ENCODE results near the gene RNF4.

The RNF4 gene

DNA sequence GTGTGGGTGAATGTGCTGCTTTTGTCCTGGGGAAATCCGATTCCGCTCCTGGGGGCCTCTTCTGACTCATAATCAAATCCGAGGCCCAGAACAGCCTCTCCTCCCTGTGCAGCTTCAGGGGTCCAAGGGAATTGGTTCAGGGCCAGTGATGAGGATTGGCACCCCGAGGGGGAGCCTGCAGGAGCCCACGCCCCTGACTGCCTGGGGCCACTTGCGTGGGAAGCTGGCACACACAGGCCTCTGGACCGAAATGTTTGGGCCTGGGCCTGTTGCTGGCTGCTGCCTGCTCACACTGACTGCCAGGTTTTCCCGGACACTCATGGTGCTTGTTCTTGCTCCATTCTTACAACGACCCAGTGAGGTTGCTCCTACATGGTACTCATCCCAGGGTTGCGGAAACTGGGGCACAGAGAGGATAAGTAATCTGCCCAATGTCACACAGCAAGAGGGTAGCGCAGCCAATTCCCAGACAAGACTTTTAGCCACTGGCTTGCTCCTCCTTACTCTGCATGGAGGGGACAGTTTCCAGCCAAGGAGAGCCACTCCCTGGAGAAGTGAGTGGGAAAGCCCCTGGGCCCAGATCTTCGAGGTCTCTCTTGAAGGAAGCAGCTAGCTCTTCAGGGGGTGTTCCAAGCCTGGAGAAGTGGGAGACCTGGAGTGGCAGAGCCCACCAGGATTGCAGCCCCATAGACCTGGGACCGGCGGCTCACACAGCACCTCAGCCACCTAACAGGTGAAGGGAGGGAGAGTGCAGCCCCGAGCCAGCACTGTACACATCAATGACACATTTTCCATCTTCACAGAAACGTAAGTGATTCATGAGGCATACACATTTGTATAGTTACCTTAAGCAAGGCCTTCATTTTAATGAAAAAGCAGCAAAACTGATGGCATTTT lies 29.8 kb upstream of the RNF4 start:
- DNase-seq: no peak

DNA sequence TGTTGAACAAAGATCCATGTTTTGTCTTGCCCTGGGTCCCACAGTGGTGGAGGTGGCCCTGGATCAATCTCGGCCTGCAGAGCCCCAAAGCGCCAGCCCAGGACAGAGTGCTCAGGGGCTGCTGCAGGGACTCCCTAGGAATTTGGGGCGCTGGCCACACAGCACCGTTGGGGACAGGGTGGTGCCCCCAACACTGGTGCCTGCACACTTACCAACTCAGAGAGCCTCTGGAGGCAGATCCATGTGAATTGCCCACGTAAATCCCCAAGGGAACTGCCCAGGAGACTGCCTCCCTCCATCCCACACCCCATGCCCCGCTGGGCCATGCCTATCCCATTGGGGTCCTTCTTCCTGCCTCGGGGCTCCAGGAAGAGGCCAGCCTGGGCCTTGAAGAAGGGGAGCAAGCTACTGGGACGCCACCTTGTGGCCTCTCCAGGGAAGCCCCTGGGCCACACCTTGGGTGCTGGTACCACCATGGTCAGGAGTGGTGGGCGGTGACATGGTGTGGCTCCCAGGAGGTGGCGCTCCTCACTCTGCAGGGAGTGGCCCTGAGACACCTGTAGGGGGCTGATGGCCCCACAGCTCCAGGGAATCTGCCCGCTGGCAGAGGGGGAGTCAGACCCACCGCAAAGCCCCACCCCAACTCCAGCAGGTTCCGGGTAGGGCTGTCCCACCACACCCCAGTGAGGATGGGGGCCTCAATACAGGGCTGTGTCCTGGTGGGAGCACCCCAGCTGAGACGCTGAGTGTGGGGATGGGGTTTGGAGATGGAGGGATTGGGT lies 27.3 kb upstream of the RNF4 start:
- no peak for DNase-seq

DNA sequence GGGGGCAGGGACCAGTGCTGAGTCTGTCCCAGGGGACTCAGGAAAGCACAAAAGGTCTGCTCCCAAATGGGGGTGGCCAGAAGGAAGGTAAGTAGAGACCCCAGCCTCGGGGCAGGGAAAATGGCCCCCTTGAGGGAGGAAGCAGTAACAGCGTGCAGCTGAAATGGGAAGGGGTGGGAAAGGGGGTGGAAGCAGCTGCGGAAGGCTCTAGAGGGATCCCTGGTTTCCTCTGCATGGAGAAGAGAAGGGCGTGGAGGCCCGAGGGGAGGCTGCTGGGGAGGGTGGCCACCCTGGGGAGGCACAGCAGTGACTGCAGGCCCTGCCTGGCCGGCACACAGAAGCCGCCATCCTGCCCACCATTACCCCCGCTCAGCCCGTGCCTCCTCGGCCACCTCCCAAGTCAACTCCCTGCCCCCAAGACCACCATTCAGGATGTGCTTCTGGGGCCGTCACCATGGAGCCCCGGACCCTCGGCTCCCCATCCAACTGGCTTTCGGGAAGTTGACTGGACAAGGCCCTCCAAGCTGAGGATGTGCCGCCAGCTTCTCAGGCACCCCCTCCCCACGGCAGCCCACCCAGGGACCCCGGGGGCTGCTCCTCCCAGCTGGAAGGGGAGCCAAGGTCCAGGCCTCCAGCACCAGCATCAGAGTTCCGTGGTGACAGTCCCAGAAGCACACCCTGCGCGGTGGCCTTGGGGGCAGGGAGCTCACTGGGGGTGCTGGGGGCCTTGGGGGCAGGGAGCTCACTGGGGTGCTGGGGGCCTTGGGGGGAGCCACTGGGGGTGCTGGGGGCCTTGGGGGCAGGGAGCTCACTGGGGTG lies 26.5 kb upstream of the RNF4 start:
- DNase-seq: no peak

DNA sequence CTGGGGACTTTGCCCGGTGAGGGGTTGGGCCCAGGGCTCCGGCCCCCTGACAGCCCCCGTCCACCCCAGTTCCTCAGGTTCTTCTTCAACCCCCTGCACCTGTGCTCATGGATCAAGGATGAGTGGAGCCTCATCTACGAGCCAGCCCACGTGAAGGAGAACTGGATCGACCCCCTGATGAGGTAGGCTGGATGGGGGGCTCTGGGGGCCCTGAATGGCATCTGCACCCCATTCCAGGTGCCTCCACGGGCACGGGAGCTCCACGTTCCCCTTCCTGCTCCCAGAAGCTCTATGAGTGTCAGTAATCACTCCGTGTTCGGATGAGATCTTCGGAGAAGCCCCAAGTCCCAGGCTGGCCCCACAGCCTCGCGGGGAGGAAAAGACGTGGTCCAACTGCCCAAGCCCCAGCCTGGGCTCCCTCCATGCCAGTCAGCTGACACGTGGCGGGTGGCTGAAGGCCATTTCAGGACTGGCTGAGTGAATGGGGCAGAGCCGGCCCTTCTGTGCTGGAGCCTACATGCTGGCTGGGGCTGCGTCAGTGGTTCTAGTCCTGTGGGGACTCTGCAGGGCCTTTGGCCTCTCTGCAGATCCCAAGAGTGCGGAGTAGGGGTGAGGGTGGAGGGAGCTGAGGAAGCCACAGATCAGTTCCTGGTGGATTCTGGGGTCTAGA lies 25.7 kb upstream of the RNF4 start:
- DNase-seq: no peak

DNA sequence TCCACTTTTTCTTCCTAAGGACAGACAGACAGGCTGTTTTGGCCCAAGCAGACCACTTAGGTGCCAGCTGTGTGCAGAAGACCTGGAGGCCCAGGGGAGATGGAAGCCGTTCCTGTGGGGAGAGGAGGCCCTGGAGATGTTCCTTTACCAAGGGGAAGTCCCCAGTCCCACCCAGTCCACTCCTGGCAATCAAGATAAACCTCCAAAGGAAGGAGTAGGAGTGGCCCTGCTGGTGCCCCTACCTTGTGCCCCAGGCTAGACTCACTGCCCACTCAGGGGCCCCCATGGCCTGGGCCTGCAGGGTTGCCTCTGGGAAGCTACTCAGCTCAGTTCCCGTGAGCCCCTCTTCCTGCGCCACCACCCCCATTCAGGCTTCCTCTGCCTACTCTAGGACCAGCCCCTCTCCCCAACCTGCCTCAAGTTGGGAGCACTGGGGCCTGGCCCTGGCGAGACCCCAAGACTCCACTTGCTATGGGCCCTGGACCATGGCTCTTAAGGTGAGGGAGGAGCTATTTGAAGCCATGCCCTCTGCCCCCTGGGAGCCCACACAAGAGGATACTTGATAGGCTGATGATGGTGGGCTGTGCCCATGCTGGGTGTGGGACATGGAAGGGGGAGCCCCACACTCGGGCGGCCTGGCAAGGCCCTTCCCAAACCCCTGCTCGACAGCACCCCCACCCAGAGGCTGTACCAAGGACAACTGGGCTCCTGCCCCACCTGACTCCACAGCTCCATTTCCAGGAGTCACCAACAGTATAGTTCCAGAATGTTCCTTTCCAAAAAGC lies 24.8 kb upstream of the RNF4 start:
- no peak for DNase-seq

DNA sequence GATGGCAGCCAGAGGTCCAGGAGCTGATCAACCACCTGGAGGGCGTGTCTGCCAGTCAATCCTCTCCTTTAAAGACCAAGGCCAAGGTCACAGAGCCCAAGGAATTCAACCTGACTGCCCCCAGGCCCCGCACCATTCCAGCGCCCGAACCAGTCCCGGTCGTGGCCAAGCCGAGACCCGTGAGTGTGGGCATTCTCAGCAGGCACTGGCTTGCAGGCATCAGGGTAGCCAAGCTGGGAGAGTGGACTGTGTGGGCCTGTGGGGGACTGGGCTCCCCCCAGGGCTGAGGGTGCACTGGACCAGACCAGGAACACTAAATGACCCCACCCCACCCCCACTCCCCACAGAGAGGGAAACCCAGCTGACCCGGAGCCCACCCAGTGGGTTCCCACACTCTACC lies 23.8 kb upstream of the RNF4 start:
- no peak for DNase-seq

DNA sequence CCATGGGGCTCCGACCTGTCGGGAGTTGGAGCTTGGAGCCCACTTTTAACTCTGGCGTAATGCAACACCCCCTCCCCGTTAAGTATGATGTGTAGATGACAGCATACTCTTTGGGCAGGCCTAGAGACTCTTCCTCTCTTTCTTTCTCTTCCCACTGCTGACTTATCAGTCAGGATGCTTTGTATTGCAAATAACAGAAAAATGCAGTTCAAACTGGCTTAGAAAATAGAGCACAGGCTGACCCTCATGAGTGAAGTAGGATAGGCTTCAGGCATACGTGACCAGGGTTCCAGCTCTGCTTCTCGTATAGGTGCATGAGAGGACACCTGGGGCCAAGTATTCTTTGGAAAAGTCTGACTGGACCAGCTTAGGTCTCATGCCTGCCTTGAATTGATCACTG lies 23.3 kb upstream of the RNF4 start:
- DNase-seq: no peak

DNA sequence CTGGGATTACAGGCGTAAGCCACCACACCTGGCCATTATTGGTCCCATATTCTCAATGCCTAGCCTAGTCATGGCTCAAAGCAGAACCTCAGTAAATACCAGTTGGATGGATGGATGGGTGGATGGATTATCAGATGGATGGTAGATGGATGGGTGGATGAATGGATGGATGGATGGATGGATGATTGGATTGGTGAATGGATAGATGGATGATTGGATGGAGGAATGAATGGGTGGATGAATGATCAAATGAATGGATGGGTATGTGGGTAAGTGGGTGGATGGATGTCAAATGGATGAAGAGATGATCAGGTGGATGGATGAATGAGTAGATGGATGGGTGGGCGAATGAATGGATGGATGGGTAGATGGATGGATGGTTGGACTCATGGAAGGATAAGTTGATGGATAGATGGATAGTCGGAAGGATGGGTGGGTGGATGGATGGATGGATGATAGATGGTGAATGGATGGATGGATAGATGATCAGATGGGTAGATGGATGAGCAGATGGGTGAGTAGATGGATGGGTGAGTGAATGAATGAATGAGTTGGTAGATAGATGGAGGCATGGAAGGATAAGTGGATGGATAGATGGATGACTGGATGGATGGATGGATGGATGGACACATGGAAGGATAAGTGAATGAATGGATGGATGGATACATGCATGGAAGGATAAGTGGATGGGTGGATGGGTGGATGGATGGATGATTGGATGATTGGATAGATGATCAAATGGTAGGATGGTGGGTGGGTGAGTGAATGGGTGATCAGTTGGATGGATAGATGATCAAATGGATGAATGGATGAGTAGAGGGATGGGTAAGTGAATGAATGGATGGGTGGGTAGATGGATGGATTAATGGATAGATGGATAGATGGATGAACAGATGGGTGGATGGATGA lies 22.0 kb upstream of the RNF4 start:
- DNase-seq: no peak

DNA sequence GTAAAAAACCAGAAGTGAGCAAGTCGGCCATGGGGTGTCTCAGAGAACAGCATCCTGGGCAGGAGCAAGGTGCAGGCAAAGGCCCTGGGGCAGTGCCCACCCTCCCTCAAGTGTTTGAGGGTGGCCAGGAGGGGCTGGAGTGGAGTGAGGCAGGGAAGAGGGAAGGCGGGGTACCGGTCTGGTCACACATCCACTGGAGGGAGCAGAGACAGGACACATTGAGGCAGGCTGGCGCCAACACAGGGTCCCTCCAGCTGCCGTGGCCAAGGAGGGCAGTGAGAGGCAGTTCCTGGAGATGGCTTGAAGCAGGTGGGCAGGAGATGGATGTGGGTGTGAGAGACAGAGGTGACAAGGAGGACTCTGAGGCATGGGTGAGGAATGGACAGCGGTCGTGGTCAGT lies 20.3 kb upstream of the RNF4 start:
- no peak for DNase-seq

DNA sequence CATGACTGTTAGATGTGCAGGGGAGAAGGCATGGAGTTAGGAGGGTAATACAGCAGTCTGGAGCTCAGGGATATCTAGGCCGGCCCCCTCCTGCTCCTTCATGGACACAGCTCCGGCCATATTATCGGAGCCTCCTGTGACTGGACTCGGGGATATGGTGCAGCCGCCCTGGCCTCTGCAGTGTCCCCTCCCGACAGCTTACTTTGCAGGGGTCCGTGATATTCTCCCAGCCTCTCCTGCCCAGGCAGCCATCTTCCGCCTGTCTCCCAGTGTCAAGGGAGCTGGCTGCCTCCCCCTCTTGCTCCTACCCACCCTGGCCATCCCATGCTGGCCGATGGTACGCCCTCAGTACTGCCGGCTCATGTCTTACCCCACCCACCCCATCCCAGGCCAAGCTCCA lies 19.9 kb upstream of the RNF4 start:
- DNase-seq: no peak

DNA sequence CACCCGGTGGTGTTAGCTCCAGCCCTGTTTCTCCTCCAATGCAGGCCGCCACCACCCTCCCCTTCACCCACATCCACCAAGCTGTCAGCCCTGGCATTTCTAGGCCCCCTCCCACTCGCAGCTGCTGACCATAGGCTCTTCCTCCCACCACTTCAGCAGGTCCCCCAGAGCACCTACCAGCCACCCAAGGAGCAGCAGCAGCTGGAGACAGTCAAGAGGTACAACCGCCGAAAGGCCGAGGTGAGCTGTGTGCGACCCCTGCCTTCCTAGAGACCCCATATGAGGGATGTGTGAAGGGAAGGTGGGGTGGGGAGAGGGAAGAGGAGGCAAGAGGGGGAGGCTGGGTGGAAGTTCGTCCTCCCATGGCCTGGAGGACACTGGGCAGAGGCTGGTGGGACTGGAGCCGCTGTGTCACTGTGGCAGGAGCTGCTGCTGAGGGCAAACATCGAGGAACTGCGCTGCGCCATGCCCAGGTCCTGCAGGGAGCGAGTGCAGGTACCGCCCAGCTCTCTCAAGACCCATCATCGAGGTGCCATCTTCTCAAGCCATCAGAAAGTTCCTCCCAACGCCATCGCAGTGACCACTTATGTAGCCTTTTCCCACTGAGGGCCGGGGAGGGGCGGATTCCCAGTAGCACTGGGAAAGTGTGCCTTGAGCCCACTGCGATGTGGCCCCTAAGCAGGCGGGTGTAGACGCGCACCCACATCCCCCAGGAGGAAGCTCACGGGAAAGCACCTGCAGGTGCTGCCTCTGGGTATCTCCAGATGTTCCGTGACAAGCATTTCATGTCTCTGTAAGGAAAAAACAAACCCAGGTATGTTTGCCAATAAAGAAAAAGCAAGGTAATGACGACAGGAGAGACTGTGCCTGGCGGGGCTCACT lies 19.2 kb upstream of the RNF4 start:
- DNase-seq: no peak

DNA sequence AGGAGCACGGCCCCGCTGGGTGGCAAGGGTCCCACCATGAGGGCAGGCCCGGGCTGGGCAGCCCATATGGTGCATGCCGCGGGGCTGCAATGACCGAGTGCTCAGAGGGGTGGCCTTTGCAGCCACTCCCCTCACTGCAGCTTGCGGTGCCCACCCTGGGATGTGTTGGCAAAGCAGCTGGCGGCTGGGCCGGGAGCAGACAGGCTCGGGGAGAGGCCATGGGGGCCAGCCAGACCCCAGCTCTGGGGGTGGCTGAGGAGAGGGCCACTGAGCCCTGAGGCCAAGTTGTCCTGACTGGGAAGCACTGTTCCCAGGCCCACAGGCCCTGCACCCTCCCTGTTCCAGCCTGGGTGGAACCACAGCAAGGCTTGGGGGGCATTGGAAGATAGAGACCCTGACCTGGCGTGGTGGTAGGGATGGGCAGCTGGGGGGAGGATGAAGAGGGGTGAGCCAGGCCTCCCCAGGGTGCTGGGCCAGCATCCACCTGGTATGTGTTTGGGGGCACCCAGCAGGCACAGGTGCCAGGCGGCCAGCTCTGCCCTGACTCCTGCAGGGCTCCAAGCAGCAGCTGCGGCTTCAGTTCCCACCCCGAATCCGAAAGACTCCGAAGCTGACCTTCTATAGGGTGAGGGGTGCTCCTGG lies 18.4 kb upstream of the RNF4 start:
- DNase-seq: no peak

DNA sequence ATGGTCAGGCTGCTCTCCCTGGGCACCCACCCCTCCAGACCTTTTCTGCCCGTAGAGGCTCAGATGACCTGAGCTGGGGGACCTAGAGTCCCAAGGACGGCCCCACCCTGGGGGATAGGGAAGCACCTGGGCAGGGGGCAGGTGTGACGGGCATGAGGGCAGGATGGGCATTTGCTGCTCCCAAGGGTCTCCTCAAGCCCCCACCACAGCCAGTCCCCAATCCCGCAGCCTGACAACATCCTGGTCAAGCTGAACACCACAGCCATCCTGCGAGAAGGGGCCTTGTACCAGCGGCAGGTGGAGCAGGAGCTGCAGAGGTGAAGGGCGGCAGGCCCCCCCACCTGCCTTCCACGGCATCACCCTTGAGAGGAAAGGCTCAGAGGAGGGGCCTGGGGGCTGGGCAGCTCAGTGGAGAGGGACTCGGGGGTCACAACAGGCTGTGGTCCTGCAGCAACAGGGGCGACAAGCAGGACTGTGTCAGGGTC lies 17.8 kb upstream of the RNF4 start:
- DNase-seq: no peak

DNA sequence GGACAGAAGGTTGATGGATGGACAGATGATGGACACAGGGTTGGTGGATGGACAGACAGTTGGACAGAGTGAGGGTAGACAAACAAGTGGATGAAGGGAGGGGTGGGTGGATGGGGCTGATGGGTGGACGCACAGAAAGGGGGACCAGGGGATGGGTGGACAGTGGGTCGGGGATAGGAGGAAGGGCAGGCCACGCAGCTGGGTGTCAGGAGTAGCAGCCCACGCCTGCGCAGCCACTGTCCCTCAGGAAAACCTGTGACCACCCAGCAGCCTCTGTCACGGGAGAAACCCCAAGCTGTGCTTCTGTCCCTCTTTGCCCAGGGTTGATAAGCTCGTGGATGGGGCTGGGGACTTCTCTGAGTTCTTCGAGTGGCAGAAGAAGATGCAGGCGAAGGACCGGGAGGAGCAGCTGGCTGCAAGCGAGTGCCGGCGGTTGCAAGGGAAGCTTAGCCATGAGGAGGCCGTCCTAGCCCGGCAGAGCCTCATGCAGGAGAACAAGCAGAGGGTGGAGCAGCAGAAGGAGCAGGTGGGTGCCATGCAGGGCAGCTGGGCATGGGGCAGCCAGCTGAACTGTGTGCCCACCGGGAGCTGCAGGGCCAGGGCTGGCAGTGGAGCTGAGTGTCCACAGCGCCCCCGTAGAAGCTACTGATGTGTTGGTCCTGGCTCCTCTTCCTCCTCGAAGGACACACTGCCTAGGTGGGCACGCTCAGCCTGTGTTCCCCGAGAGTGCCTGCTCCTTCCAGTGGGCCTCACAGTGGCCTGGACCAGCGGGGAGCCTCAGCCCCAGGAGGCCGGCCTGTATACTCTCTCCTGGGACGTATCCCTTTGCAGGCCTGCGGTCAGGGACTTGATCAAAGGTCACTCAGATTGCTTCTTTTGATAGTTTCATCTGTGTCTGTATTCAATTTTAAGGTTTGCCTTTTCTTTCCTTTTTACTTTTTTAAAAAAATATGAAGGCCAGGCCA lies 16.8 kb upstream of the RNF4 start:
- DNase-seq: no peak

DNA sequence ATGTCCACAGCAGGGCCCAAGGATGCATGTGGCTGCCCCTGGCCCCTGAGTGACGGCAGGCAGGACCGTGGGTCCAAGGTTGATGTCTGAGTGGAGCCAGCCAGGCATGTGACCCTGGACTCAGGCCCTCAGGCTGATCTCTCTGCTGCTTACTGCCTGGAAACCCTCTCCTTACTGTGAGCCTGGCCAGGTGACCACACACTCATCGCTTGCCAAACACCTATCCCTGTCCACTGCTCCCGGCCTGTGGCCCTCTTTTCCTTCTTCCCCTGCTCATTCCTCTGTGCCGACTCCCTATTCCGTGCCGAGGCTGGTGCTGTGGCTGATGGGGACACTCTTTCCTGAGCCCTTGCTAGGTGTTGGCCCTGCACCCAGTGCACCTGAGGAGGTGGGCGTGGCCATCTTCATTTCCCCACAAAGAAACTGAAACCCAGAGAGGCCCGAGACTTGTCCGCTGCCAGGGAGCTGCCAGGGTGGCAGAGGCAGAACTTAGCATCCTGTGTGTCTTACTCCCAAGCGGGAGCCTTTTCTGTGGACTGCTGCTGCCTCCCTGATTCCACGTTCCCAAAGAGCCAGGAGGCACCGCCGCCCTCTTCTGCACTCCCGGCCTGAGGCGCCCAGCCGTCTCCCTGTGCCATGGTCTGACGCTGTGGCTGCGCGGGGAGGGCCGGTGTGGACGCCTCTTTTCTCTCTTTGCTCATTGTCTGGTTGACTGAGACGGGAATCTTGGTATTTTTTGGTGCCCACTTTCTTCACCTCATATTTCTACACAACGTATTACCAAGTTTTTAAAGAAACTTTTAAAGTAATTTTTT lies 11.2 kb upstream of the RNF4 start:
- DNase-seq: no peak

DNA sequence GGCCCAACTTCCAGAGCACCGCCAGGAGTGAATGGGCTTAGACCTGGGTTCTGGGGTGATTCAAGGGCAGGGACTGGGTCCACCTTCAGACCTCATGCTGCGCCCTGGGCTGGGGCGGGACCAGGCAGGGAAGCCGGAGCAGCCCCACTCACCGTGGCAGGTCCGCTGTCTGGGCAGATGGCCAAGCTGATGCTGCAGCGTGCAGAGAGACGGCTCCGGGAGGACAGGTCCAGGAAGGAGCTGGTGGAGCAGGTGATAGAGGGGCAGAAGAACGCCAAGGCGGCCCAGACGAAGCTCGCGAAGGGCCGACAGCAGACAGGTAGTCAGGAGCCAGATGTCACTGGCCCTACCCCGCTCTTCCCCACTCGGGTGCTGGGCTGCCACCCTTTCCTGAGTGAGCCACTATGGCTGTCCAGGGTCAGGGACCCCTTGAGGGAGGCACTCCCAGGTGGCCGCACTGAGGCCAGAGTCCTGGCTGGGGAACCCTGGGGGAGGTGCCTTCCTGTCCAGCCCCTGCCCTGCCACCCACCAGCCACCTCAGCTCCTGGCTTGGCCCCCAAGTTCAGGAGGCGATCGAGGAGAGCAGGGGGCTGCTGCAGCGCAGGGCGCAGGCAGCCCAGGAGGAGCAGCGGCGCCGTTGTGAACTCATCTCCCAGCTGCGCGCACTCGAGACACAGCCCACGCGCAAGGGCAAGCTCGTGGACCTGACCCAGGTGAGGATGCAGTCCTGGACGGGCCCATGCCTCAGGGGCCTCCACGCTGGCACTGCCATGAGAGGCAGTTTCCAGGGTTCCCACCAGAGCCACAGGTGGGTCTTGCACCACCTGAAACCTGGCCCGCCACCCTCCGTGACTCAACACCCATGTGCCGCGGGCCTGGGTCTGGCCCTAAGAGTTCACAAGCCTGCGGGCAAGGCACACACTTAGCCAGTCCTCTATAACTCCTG lies 10.1 kb upstream of the RNF4 start:
- no peak for DNase-seq
